Right lobe of liver (tissue), 6 donors: ENCODE data around the gene DDX3X. TPM values are rescaled to one million over a fixed set of nuclear protein-coding genes. Genes with fewer than 3 reads are reported as not detected.
"Not testable (repeated sequence)": the region's sequence is repeated elsewhere in the genome, so short reads cannot be mapped to it uniquely, and the experiment has no call there.

Experiments
- ATAC-seq, 4 donors: fragments of 200-7000 bp; cut with Tn5 transposase; one replicate each; pipeline ENCODE4 v1.9.1; 2020; ENCODE audit warnings: mild to moderate bottlenecking in 4 of 4, moderate library complexity in 4 of 4
- DNase-seq, 3 donors: peaks; one replicate each; pipeline ENCODE4 v3.0.0-alpha.2; 2020
- H3K27ac ChIP-seq, 3 donors: fragments of 200-600 bp; one replicate each; pipeline ENCODE4 v1.8.0; 2022
- H3K27me3 ChIP-seq, 2 donors: fragments of 200-600 bp; one replicate each; pipeline ENCODE4 v1.8.0; 2022
- H3K36me3 ChIP-seq, 4 donors: fragments of 200-600 bp; sonication (generic) in 1 of 4; one replicate each; pipeline versions ENCODE4 v1.5.1 to v1.8.0; 2017 to 2022; ENCODE audit warnings: control low read depth in 1 of 4
- H3K4me1 ChIP-seq, 4 donors: fragments of 200-600 bp; sonication (generic) in 1 of 4; one replicate each; pipeline versions ENCODE4 v1.5.1 to v1.8.0; 2017 to 2022; ENCODE audit warnings: control low read depth in 1 of 4
- H3K4me3 ChIP-seq, 3 donors: fragments of 200-600 bp; one replicate each; pipeline ENCODE4 v1.8.0; 2022
- H3K9me3 ChIP-seq, 4 donors: fragments of 200-600 bp; sonication (generic) in 1 of 4; one replicate each; pipeline versions ENCODE4 v1.5.1 to v1.8.0; 2017 to 2022; ENCODE audit warnings: control low read depth in 1 of 4
- CTCF ChIP-seq, 4 donors: fragments of 200-600 bp in 3 of 4; fragments of 450-650 bp in 1 of 4; IDR thresholded peaks; one replicate each; pipeline versions ENCODE4 v1.5.1 to v1.8.0; 2016 to 2022; ENCODE audit warnings: antibody characterized with exemption in 4 of 4, mild to moderate bottlenecking in 2 of 4
- POLR2A ChIP-seq: fragments of 450-650 bp; IDR thresholded peaks from one replicate; pipeline ENCODE4 v1.6.1; 2017; ENCODE audit warnings: antibody characterized with exemption, mild to moderate bottlenecking
- WGBS: methylation state at CpG from one replicate; pipeline ENCODE4 v1.1.6; 2018; ENCODE audit warnings: low coverage, low lambda C conversion rate; ENCODE audit not compliant: insufficient coverage; ENCODE audit errors: missing lambda C conversion rate; 5-methylcytosine and 5-hydroxymethylcytosine counted together
- intact Hi-C, 2 donors: fragments of 100-400 bp; cut with DNase I; formaldehyde crosslinking; loops; one replicate each; pipeline versions ENCODE4 v1.11.2 to v1.14.1; 2022
- long read RNA-seq: library from polyadenylated mRNA; unstranded; transcript quantifications from one replicate; pipeline ENCODE4 v2.0.0, GENCODE V29; 2019
- total RNA-seq, 6 experiments: library from RNA; depleted of rRNA in 2 of 6; stranded (reverse); fragments of >200 nt in 2 of 6; fragmentation: NEBNext Ultra II Directional in 3 of 6; extraction: Animal tissue kit (Norgen Biotek cat#: 25700) in 3 of 6; gene quantifications; one replicate each; pipeline versions ENCODE4 v1.1.0 to v1.2.4, GENCODE V29; 2016 to 2023
- donor health status: DM: no; HTN: yes; CAD: no.
- donor health status: DM: no; HTN: no; CAD: no.
- donor health status: DM: no; HTN: no; CAD: no.
- donor health status: DM: no; HTN: yes; CAD: no.
- donor health status: DM: no; HTN: yes; CAD: no.

Gene DDX3X
- 100 to 1,000 TPM in 5 of 6 experiments, 10 to 100 TPM in 1; 85.1 to 210 (median 138) TPM for total RNA-seq
- long read RNA-seq, full-length matches to known transcripts = 3 of 11 reads
- long read RNA-seq, partial matches to known transcripts = 3 of 11 reads
- long read RNA-seq, other reads (novel, unspliced or antisense) = 5 of 11 reads

- H3K27me3 ChIP-seq = no peaks in the 10 kb centered on the region
- peaks cover 0 to 10% (median 5%) of the 10 kb centered on the region in 4 donors for H3K36me3 ChIP-seq
- peak within 1 kb of the TSS; percentile 99 to 100 (median 100) for H3K27ac ChIP-seq
- DNase-seq = peak; percentile 87 to 95 (median 93)
- intact Hi-C loops = no loop called here
- no peaks in the 10 kb centered on the region for H3K9me3 ChIP-seq
- H3K4me1 ChIP-seq = peaks cover 0 to 49% (median 10%) of the 10 kb centered on the region in 4 donors
- ATAC-seq = peak; percentile 73 to 83 (median 78)
- peak within 1 kb of the TSS; percentile 86 to 95 (median 93) for H3K4me3 ChIP-seq
- TF ChIP-seq CTCF (IDR thresholded peaks at IDR 0.05) (peak; percentile 16 to 28 (median 26)), POLR2A (peak; percentile 99)
- WGBS = 0% methylated on average over 13 of the region's 47 CpGs
Observed at GRCh38 chrX:41333744-41334362, at the start of gene DDX3X. Gene DDX3X (plus strand): TSS chrX:41334162. CDS start chrX:41334253, 91 bp downstream.

GRCh38 chrX:41285928-41286327 lies 48.0 kb upstream of the DDX3X start:
- H3K4me3 ChIP-seq, H3K27me3 ChIP-seq, H3K27ac ChIP-seq, H3K4me1 ChIP-seq, H3K9me3 ChIP-seq, intact Hi-C loops, DNase-seq, H3K36me3 ChIP-seq, ATAC-seq: not testable (repeated sequence)
- WGBS = 70% methylated on average over 4 of the region's 21 CpGs

- no peaks in the 10 kb centered on the region for H3K9me3 ChIP-seq
- no peaks in the 10 kb centered on the region for H3K27me3 ChIP-seq
- no peak overlapping the region for H3K27ac ChIP-seq
- H3K4me1 ChIP-seq = no peaks in the 10 kb centered on the region
- WGBS = no CpG with 5 or more reads among the region's 6 CpGs
- no peaks in the 10 kb centered on the region for H3K36me3 ChIP-seq
- TF ChIP-seq POLR2A (no peak), CTCF (IDR thresholded peaks at IDR 0.05) (no peak)
- no peak overlapping the region for H3K4me3 ChIP-seq
- DNase-seq = no peak
- intact Hi-C loops = no loop called here
- peak in 2 of 4 donors; percentile 12 to 40 for ATAC-seq
Observed at GRCh38 chrX:41288641-41289040, 45.3 kb upstream of the DDX3X start.

- Histone ChIP-seq H3K27me3 (no peaks in the 10 kb centered on the region), H3K36me3 (no peaks in the 10 kb centered on the region), H3K9me3 (no peaks in the 10 kb centered on the region), H3K4me3 (no peak overlapping the region), H3K27ac (no peak overlapping the region), H3K4me1 (no peaks in the 10 kb centered on the region)
- TF ChIP-seq POLR2A (no peak), CTCF (IDR thresholded peaks at IDR 0.05) (no peak)
- intact Hi-C loops = no loop called here
- WGBS = 34% methylated on average over 2 of the region's 3 CpGs
- ATAC-seq = peak in 2 of 4 donors; percentile 13 to 58
- DNase-seq = no peak
Observed at GRCh38 chrX:41289095-41289494, 44.9 kb upstream of the DDX3X start.

- intact Hi-C loops = no loop called here
- no peak for ATAC-seq
- Histone ChIP-seq H3K36me3 (no peaks in the 10 kb centered on the region), H3K9me3 (no peaks in the 10 kb centered on the region), H3K4me1 (no peaks in the 10 kb centered on the region), H3K4me3 (no peak overlapping the region), H3K27ac (no peak overlapping the region), H3K27me3 (no peaks in the 10 kb centered on the region)
- no peak for TF ChIP-seq POLR2A
- no peak for DNase-seq
Observed at GRCh38 chrX:41291309-41291708, 42.7 kb upstream of the DDX3X start.
